SKM-1 (cell line): ENCODE measurements around the gene C3orf18.

Experiments
- DNase-seq: peaks from one replicate; lab custom pipeline; 2025; ENCODE audit not compliant: unreplicated experiment; lab: John Stamatoyannopoulos, UW

The C3orf18 gene

DNA sequence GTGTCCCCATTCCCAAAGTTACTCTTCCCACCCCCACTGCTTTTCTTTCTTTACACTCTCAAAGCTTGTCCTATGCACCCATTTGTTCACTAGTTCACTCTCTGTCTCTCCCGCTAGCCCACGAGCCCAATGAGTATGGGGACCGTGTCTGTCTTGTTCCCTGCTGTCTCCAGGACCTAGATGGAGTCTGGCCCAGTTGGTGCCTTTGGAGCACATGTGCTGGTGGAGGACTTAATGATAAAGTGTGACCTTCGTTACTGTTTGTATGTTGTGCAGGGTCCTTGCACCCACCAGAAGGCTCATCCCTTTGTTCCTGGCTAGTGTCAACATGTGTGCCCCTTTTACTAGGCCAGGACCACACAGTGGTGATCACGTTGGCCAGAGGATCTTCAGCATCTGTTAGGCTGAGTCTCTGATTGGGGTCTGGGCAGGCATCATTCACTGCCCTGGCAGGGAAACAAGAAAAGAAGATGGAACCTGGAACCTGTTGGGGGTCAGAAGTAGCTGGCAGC lies 36.6 kb upstream of the C3orf18 start:
- DNase-seq = no peak

DNA sequence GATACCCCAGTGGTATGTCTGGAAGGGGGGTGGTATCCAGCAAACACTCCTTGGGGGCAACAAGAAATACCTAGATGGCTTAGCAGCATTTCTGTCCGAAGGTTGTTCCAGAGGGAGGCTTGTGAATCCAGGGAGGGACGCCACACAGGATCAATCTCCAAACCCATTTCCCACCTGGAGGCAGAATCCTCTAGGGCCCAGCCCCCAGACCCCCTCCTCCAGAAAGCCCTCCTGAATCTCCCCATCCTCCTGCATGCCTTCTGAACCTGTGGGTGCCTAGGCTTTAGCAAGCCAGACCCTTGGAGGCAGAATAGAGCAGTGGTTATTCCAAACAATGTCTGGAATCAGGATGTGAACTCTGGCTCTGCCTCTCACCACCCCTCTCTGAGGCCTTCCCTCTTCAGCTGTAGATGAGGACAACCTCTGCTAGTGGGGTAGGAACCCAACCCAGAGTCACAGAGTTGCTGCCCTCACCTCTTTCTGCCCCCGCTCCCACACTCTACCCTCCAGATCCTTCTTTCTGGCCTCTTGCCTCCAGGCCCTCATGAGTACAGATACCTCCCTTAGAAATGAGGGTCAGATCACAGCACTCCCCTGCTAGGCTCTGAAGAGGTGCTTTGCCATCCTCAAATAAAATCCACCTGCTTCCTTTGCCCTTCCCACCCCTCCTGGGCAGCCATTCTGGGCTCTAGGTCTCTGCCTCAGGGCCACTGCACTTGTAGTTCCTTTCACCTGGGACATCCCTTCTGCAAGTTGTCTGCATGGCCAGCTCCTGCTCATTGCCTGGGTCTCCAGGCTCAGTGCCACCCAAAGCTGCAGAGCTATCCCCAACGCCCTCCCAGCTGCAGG lies 35.9 kb upstream of the C3orf18 start:
- DNase-seq = no peak

DNA sequence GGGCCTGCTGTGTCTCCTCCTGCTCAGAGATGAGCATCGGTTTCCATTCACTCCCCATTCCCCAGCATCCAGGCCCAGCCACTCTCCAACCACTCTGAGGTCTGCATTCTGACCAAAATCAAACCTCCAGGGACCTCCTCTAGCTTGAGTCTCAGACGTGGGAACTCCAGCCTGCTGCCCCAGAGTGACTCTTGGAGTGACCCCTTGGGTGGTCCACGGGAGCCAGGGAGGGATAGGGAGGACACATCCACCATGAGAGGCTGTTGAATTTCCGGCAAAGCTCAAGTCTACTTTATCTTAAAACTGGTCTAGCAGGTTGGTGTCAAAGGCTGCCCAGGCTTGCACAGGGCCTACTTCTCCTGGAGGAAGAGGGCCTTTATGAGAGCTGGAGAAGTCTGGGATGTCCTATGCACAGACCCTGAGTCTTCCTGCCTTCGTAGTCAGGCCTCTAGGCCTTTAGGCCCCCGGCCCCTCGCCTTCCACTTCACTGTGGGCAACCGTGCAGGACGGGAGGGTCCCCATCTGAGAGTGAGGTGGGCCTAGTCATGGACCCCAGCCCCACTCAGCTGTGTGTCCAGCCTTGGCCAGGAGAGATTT lies 35.1 kb upstream of the C3orf18 start:
- DNase-seq = no peak

DNA sequence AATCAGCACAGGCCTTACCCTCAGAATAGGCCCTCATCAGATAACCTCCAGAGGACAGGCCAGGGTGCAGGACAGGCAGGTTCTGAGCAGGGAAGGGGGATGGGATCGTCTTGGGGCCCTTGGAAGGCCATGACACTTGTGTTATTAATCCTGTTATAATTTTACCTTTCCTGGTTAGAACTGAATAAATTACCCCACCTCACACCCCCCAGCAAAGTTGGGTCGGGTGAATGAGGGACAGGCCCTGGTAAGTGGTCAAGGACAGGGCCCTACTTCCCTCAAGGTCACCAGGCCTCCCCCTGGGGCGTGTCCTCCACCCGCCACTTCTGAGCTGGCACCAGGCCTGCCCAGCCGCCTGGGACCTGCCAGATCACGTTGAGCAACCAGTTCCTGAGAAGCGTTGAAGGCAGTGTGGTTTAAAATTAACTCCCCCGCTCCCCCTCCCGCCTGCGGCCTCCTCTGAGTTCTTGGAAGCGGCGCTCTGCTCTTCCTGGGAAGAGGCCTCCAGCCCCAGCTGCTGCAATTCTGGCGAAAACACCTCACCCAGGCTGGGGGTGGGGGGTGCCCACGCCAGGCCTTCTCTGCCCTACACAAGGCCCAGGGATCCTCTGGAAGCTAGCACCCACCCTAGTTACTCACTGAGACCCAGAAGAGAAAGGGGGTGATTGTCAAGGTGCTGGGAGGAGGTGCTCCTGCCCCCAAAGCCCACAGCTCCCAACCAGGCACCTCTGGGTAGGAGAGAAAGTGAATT lies 33.5 kb upstream of the C3orf18 start:
- peak; percentile 92 for DNase-seq

DNA sequence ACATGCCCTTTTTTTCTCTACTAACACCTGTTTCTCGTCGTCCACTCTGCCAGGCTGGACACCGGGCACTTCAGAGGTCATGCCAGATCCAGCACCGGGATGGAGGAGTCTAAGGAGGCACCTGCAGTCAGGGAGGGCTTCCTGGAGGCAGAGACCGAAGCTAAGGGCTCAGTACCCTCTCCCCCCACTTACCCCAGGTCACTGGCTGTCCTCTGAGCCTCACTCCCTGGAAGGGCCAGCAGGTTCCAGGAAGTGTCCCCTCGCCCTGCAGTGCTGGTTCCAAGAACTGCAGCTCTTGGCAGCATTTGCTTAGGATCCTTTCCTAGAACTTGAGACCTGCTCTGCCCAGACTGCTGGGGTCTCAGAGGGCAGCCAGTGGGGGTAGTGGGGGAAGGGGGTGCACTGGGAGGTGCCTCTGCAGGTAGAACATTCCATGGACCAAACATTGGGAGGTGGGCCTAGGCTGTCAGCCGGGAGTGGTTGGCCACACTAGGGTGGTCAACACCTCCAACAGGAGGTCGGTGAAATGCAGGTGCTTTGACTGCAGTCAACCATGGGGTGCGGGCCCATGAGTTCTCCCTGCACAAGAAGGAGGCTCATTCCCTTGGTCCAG lies 32.7 kb upstream of the C3orf18 start:
- DNase-seq = no peak

DNA sequence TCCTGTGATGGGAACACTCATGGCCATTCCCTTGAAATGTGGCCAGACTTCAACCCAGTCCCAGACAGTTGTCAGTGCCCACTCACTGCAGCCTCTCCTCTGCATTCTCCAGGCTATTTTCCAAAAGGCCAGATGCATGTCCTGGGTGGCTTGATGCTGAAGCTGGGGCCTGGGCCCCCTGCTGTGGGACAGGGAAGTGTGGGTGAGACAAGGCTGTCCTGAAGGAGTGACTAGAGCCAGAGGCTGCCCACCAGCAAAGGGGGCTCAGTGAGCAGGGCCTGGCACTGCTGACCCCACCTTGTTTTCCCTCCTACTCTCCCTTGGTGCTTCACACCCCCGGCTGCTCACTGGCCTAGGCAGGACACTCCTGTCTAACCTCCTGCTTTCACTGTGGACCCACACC lies 32.2 kb upstream of the C3orf18 start:
- no peak for DNase-seq

DNA sequence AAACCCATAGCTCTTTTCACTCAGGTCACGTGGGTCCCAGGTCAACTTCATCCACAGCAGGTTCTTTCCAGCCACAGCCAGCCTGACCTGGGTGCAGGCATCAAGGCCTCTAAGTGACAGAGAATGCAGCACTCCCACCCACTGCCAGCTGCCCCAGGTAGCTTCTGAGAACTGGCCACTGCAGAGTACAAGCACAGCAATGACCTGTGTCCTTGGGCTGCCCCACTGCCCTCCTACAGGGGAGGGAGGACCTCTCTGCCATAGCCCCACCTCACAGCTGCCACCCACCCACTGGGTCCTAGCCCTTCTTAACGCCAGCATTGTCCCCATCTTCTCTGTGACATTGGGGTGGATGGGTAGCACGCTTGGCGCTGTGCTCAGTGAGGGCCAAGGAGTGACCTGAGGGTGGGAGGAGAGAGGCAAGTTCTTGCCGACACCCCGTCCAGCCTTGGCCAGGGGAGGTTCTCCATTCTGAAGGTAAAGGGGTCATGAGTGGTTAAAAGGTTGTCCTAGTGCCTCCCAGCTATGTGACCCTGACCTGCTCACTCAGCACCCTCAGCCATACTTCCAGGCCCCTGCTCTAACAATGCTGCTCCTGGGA lies 31.7 kb upstream of the C3orf18 start:
- no peak for DNase-seq

DNA sequence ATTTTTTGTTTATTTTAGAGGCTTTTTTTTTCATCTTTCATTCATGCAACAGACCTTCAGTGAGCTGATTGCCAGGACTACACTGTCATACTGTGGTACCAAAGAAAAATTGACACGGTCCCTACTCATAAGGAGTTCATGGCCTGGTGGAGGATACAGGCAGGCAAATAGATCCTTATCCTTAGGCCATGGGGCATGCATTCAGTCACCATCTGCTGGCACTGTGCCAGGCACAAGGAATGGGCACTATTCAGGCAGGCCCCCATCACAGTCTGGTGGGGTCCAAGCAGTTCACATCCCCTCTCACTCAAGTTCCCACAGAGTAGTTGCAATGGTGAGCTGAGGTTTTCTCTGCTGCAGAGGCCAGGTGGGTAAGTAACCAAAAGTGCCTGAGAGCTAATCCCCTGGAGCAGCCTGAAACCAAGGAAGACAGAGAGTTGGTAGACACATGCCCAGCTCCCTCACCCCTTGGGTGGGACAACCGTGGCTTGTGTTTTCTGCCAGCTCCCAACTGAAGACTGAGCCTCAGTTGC lies 26.8 kb upstream of the C3orf18 start:
- DNase-seq = no peak

DNA sequence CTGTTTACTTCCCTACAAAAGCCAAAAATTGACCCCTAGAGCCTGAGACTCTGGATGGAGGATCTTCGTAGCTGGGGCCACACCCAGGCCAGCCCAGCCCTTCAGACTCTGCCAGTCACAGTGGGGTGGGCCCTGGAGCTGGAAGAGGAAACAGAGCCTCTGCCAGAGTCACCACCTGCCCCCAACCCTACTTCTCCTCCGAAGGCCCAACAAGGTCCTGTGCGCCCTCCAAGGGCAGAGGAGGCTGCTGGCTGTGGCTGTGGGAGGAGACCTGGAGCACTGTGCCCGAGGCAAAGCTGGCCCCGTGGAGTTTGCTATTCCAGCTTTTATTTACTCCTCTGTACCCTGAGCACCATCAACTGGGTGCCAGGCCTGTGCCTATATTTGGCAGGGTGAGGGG lies 25.0 kb upstream of the C3orf18 start:
- DNase-seq = no peak

DNA sequence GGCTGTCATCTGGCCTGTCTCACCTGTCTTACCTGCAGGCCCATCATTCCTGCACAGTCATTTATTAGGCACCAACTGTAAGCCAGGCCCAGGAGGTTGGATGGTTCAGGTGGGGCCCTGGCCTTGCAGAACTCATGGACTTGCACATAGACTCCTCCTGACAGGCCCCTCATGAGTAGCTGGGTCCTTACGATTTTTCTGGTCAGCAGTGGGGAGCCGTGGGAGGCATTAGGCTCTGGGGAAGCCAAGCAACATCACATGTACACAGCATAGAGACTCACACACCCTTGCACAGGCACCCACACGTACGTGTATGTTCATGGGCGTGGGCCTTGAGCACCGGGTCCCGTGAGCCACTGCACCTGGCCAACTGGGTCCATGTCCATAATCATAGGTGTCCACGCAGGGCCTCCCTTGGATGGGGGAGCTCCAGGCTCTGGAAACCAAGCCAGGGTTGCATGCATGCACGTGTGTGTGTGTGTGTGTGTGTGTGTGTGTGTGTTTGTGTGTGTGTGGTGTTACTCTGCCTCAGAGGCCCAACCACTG lies 23.7 kb upstream of the C3orf18 start:
- DNase-seq = no peak

DNA sequence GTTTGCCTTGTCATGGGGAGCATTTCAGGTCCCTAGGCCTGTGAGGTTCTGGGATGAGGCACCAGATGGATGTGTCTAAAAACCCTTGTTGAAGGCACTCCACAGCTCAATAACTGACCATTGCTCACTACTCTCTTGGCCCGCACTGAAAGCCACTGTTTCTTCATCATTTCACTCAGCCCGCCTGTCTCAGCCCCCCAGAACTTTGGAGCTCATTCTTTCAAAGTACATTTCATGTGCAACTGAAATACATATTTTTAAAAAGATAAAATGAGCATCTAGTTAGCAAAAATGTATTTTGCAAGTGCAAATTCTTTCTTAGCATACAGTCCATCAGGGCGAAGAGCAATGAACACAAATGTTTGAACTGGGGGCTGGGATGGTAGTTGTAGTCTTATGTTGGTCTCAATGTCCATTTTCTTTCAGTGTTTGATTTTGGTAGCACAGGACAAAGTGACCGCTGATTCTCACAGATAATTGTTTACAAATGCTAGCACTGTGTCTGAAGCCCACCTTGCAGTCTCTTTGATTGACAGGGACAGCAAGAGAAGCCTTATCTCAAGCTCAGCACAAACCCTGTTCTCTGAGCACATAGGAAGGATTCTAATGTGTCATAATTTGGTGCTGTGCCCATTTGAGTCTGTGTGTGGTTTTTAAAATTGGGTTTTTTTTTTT lies 21.3 kb upstream of the C3orf18 start:
- no peak for DNase-seq

DNA sequence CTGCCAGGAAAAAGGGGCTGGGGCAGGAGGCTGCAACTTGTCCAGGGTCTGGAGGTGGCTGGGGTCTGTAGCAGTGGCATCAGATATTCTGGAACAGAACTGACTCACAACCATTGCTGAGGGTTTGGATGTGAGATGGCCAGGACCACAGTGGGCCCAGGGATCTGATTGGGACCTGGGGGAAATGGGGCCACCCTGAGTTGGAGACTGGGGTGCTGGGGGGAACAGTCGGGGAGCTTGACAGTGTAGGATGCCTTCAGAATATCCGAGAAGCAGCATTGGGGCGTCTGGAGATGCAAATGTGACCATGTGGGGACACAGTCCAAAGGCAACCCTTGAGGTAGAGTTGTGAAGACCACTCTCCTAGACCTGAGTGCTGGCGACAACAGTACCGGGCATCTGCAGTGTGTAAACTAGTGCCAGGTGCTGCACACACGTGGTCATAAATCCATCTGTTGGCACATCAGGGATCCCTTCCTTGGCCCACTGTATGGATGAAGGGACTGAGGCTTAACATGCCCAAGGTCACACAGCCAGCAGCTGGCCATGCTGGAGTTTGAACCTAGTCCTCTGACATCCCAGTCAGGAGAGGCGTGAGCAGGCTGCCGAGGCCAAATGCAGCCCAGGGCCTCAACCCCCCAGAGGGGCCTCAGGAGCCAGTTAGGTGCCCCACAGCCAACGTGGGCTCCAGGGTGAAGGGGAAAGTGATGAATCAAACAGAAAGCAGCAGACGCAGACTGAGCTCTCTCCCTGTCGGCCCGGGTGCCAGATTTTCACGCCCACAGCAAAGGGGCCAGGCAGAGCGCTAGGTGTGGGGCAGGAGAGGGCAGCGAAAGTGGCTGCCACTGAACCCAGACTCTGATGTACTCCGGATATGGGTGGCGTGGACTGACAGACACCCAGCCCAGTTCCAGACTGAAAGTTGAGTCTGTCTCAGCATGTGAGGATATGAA lies 20.5 kb upstream of the C3orf18 start:
- no peak for DNase-seq

DNA sequence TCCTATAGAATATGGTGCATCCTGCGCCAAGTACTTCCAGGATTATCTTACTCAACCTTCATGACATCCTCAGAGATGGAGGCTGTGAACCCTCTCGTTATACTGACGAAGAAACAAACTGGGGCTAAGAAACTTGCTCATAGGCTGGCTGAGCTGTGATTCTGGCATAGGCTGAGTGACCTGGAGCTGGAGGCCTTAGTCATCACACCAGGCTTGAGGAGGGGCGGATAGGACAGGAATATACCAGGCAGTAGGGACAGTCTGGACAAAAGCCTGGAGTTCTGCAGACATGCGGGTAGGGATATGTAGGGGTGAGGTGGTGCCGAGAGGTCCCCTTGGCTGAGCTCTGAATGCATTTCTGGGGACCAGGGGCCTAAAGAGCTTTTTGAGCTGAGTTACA lies 19.8 kb upstream of the C3orf18 start:
- no peak for DNase-seq

DNA sequence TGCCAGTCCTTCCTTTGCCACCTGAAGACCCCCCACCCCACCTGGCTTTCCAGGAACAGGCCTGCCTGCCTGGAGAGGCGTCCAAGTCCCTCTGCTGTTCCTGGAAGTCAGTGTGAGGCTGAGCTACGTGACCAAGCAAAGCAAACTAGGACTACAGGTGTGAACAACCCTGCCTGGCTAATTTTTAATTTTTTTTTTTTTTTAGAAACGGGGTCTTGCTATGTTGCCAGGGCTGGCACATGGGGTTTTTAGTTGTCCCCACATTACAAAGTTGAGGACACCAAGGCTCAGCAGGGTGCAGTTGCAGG lies 19.2 kb upstream of the C3orf18 start:
- no peak for DNase-seq

DNA sequence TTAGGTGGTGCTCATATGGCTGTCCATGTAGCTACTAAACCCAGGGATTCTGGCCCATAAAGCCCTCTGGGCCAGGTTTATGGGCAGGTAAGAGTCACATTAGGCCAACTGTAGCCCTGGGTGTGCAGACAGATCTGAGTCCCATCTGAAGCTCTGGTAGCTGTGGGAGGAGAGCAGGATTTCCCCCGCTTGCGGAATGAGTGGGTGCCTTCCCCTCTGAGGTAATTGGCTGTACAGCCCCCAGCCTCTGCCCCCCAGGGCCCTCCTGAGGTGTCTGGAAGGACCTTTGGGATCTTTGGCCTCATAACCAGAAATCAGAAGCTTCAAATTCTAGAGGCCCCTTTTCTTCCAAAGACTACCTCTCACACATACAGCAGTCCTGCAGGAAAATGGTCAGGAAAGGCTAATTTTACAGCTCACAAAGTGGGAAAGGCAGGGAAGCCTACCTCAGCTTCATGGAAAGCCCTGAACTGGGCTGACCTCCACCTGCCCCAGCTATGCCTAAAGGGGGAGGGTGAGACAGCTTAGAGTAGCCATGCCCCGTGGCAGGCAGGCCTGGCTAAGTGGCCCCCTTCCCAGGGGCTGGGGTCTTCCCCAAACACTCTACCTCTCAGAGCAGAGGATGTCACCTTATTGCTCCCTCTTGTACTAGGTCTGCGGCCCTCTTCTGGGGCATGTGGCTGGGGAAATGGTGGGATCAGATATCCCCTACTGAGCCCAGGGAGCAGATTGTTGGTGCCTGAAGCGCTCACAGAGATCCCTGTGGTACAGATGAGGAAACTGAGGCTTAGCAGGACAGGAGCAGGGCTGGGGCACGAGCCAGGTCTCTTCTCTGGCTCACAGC lies 18.6 kb upstream of the C3orf18 start:
- no peak for DNase-seq

DNA sequence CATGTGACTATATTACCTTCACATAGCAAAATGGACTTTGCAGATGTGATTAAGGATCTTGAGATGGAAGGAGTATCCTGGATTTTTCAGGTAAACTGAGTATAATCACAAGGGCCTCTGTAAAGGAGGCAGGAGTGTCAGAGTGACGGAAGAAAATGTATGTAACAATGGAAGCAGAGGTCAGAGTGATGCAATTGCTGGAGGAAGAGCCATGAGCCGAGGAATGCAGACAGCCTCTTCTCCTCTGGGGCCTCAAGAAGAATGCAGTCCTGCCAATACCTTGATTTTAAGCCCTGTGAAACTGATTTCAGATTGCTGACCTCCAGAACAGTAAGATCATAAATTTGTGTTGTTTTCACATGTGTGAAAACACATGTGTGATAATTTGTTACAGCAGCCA lies 16.8 kb upstream of the C3orf18 start:
- peak; percentile 30 for DNase-seq

DNA sequence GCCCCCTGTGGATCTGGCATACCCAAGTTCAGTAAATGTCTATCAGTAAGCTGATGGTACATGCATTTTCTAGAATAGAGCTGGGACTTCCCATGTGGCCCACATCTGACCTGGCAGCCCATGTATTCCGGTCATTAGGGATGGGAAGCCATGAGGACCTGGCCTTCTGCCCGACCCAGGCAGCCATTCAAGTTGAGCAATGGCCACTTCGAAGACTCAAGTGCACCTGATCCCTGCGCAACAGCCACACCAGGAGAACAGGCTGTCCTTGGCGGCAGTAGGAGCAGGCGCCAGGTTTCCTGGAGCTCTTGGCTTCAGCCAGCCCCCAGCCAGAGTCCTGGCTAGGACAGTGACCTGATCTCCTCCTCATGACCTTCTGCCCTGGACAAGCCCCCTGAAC lies 16.4 kb upstream of the C3orf18 start:
- DNase-seq = no peak

DNA sequence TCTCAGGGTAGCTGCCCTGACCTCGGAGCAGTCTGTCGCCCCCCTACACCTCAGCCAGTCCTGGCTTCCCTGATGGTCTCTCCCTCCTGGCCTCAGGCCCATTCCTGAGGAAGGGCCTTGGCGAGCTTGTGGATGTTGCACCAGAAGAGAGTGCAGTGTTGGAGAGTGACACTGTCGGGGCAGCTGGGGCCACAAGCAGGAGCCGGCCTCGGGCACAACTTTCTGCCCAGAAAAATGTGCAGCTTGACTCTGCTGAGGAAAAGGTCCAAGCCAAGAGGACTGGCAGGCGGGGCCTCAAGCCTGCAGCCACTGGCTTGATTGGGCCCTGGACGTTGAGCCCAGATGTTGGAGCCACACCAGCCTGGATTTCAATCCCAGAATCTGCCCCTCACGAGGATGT lies 14.5 kb upstream of the C3orf18 start:
- DNase-seq = no peak
